ENCODE results near the gene MVB12B.

The MVB12B gene

DNA sequence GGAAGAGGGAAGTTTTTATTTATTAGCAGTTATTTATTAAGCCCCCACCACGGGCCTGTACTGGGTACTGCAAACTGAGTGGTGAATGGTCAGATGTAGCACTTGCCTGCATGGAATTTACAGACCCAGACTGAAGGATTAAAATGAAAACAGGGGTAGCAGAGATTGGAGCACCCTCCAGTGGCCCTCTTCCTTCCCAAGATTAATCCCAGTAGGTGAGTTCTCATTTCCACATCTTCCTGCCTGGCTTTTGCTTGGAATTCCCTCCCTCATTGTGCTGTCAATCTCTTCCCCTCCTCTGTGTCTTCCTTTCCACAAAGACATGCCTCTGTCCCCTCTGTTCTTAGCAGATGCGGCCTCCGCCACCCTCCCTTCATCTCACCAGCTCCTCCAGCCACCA is 39.2 kb downstream of the MVB12B start:
- DNase-seq: no peak

- DNase-seq: no peak
Measured at GRCh38 chr9:126366366-126367011, 39.9 kb downstream of the MVB12B start.

GRCh38 chr9:126367139-126367538 is 40.5 kb downstream of the MVB12B start:
- no peak for DNase-seq

GRCh38 chr9:126367616-126368015 is 41.0 kb downstream of the MVB12B start:
- DNase-seq: no peak

- no peak for DNase-seq
Measured at GRCh38 chr9:126368020-126368419, 41.4 kb downstream of the MVB12B start.

DNA sequence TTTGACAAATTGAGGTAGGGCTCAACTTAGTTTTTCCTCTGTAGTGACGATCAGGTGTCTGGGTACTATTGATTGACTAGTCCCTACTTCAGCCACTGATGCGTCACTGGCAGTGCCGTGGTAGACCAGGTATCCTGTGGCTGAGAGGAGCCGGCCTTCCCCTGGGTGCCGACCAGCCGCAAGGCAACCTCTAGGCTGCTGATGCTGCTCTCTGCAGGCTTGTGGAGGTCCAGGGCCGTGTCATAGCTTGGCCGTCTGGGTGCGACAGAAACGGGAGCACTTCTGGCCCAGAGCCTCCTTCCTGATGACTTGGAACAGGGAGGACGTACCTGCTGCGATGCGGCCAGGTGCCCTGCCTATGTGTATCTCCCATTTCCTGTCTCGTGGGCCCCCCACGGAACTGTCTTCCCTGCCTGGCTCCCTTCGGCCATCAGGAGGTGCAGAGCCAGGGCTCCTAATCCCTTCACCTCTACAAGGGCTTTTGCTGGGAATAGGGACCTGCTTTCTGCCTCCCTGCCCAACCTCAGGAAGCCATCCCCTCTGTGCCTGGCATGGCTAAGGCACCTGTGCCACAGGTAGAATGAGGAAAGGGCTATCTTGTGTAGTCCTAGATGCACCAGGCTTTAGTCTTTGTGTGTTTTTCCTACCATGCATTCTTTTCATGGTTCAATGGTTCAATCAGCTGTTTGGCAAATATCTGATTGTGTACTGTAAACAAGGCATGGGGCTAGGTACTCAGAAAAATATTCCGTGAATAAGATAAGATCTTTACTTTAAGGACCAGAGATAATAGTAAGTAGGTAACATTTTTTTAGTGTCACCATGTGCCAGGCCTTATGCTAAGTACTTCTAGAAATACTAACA is 44.6 kb downstream of the MVB12B start:
- no peak for DNase-seq

GRCh38 chr9:126372716-126373115 is 46.1 kb downstream of the MVB12B start:
- DNase-seq: no peak

GRCh38 chr9:126373241-126373640 is 46.6 kb downstream of the MVB12B start:
- DNase-seq: no peak

DNA sequence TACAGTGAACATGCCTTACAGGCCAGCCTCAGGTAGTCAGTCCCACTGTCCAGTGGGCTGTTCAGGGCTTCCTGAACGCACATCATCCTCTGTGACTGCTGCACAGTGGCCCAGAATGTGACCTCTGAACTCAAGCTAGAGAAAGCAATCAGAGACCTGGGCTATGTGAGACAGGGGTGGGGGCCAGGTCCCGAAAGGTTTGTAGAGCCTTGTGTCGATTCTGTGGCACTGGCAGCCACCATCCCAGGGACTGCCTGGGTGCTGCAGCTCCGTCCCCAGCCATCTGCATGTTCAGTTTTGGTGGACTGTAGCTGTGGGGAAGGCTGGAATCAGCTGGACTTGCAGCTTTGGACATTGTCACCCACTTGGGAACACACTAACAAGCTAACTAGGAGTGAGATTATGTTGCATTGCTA is 47.7 kb downstream of the MVB12B start:
- no peak for DNase-seq

DNA sequence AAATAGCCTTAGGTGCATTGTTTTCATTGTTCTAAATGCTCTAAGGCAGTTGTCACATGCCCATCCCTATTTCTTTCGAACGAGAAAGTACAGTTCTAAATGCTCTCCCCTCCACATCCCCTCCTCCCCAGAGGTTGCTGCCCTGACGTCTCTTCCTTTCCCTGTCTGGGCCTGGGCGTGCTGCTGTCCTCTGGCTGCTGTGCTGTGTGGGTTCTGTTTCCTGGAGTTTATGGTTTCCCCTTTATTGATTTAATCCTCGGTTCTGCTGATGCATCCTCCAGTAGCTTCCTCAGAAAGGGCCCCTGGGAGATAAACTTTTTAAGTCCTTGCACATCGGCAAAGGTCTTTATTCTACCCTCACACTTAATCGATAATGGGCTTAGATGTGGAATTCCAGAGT is 48.8 kb downstream of the MVB12B start:
- peak; percentile 29 for DNase-seq

DNA sequence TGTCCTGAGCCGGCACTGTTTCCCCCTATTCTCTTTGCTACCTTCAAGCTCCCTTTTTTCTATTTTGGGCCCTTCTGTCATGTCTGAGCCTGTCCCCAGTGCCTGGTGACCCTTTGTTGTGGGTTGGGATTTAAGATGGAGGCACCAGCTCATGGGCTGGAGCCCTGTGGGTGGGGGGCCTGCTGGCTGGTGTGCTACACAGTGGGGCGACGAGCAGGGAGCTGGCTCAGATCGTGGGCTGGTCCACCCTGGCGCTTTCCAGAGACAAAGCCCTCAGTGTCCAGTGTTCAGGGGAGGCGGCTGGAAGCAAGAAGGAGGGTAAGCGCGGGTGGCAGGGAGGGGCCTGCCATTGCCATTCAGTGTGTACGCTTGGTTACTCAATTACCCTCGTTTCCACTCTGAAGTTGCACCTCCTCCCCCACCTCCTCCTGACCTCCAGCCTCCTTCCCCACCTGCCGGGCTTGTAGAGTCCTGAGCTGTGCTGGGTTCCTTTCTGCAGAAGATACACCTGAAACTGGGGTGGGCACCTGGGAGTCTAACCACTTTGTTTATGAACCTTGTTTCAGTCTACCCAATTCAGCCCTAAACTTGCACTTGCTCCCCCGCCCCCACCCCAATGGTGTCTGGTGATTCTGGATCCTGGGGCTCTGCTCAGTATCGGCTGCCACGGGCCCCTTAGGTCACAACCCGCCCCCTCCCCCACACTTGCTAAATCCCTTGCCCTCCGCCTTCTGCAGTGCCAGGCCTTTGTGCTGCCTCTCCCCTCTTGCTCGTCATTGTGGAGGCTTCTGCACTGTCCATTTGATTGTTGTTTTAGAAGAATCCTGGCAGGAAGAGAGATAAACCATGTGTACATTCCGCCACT is 49.9 kb downstream of the MVB12B start:
- DNase-seq: no peak

DNA sequence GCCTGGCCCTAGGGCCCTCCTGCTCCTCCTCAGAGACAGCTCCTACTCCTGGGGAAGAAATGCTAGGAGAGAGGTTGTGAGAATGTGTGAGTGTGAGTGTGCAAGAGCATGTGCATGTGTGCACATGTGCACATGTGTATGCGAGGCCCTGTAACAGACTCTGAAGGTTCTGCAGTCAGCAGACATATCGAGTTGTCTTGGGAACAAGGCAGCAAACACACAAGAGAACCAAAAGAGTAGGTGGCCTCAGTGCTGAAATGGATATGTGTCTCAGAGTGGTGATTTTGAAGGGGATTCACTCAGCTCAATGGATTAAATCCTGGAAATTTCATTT is 50.5 kb downstream of the MVB12B start:
- DNase-seq: no peak

- no peak for DNase-seq
Measured at GRCh38 chr9:126377536-126377935, 50.9 kb downstream of the MVB12B start.

DNA sequence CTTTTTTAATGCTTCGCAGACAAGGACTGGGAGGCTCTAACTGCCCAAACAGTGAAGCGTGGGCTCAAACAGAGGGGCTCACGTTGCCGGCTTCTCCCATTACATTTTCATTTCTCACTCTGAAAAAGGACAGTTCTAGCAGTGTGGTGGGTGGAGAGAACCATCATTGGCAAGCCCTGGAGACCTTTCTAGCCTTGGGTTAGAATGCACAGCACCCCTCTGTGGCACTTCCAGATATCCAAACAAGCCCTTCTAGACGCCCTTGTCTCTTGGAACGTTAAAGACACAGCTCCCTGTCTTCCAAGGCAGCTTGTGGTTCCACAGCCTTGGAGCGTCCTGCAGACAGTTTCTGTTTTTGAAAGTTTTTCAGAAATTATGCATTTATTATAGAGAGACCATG is 52.1 kb downstream of the MVB12B start:
- DNase-seq: no peak

- no peak for DNase-seq
Measured at GRCh38 chr9:126379661-126380360, 53.2 kb downstream of the MVB12B start.

DNA sequence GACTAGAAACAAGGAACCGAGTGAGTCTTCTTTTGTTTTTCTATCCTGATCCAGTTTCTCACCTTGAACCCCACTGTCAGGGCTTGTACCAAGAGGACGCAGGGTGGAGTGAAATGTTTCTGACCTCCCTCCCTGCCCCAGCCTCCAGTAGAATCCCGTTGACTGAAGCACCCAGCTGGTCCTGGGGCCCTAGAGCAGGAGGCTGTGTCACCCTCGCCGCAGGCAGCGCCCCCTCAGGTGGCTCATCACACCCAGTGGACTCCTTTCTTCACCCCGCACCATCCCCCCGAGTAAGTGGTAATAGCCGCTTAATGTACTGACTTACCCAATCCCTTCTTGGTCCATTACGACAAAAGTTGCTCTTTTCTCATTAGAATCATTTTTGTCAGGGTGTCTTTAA is 53.8 kb downstream of the MVB12B start:
- no peak for DNase-seq

DNA sequence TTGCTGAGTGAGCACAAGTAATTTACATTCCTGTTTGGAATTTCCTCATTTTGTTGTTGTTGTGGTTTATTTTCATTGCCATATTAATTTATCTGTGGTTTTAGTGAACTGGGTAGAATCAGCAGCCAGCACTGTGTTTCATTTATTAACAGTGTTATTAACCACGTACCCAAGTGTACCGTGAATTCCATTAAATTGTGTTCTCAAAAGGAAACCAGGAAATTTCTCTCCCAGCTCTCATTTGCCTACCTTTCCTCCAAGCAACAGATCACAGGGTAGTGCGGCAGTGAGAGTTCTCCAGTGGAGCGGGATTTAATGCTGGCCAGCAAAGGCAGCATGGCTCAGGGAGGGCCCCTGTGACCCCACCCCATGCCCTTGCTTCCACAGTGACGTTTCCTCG is 54.6 kb downstream of the MVB12B start:
- DNase-seq: no peak

GRCh38 chr9:126383406-126384046 is 56.9 kb downstream of the MVB12B start:
- DNase-seq: no peak

- DNase-seq: no peak
Measured at GRCh38 chr9:126384926-126385325, 58.3 kb downstream of the MVB12B start.

GRCh38 chr9:126386088-126386487 is 59.5 kb downstream of the MVB12B start:
- DNase-seq: peak; percentile 18

GRCh38 chr9:126386776-126387175 is 60.1 kb downstream of the MVB12B start:
- no peak for DNase-seq

DNA sequence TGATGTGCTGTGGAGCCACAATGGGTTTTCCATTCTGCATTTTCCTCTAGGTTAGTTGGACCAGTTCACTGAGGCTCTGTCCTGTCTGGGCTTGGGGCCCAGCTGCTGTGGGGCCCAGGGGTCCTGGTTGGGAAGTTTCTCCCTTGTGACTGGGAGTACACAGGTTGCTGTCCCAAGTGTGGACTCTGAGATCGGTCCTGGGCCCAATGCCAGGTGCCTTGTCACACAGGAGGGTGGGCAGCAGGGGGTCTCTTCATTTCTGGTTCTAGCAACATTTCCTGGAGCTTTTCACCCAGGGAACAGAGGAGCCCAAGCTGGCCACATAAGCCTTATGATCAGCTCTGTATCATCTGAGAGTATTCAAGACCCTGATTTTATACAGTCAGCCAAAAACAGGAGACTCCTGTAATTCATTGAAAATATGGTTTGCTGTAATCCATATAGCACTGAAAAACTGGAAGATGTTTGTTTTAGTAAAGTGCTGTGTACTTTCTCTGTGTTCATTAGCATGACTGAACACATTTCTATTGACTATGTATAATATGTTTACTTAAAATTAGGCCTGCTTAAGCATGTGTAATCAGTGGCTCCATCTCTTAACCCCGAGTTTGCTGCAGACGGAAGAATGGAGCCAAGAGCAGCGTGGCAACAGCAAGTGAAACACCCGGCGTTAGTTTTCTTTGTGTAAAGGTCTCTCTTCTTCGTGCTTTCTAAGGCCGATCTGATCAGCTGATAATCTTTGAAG is 62.5 kb downstream of the MVB12B start:
- DNase-seq: no peak
